CD1c-positive myeloid dendritic cell (primary cell): ENCODE data around the gene OR10A4.
A peak's percentile ranks its signal among the peaks of the same experiment; 100 is the strongest.
"Not testable (repeated sequence)": the region's sequence is repeated elsewhere in the genome, so short reads cannot be mapped to it uniquely, and the experiment has no call there.

Experiments used
- DNase-seq: peaks from one replicate; pipeline ENCODE4 v3.0.0-alpha.2; 2016; ENCODE audit errors: extremely low spot score

The OR10A4 gene

GRCh38 chr11:6898911-6899310, 22.5 kb downstream of the OR10A4 start:
- DNase-seq: no peak

- DNase-seq: no peak
These were observed 24.0 kb downstream of the OR10A4 start for GRCh38 chr11:6900327-6900999.

DNA sequence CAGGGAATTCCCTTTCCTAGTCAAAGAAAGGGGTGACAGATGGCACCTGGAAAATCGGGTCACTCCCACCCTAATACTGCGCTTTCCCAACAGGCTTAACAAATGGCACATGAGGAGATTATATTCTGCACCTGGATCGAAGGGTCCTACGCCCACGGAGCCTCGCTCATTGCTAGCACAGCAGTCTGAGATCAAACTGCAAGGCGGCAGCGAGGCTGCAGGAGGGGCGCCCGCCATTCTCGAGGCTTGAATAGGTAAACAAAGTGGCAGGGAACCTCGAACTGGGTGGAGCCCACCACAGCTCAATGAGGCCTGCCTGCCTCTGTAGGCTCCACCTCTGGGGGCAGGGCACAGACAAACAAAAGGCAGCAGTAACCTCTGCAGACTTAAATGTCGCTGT, 28.4 kb downstream of the OR10A4 start:
- not testable (repeated sequence) for DNase-seq

DNA sequence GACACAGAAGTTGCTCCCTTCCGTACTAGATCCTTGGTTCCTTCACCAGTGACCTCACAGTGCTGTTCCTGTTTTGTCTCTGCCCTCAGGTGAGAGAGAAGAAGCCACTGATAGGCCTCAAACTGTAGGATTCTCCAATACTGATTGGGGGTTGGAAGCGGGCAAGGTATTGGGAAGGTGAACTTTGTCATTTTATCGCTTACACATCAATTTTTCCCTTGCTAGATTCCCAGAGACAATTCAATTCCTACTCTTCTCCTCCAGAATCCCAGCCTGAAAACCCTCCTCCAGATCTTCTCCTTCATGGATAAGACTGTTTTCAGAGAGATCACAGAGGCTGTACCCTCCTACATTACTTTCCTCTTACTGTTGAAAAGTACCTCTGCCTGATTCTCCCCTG, 35.0 kb downstream of the OR10A4 start:
- no peak for DNase-seq

DNA sequence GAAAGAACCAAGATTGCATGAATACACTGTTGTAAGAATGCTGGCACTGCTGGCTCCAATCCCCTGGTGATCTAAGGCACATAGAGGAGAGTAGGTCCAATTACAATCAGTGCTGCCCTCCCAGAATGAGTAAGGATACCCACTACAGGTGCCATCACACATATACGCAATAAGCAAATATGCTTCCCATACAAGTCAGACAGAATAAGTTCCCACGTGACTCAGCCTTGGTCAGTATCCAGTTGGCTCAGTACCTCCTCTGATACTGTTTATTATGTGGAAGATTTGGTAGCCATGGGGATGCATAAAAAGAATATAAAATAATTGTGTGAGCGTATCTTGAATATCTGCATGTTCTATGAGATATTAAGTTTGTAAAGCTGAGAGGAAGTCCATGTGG, 35.5 kb downstream of the OR10A4 start:
- DNase-seq: no peak

GRCh38 chr11:6919698-6920097, 43.3 kb downstream of the OR10A4 start:
- no peak for DNase-seq

- no peak for DNase-seq
These were observed 44.3 kb downstream of the OR10A4 start, which contains the start of gene OR2D3 for GRCh38 chr11:6920702-6921101. Gene OR2D3 (plus strand): TSS chr11:6921002. CDS start chr11:6921002, 0 bp downstream.

- DNase-seq: no peak
These were observed 48.7 kb downstream of the OR10A4 start for GRCh38 chr11:6925007-6925577.

GRCh38 chr11:6925636-6926207, 49.3 kb downstream of the OR10A4 start:
- DNase-seq: no peak

DNA sequence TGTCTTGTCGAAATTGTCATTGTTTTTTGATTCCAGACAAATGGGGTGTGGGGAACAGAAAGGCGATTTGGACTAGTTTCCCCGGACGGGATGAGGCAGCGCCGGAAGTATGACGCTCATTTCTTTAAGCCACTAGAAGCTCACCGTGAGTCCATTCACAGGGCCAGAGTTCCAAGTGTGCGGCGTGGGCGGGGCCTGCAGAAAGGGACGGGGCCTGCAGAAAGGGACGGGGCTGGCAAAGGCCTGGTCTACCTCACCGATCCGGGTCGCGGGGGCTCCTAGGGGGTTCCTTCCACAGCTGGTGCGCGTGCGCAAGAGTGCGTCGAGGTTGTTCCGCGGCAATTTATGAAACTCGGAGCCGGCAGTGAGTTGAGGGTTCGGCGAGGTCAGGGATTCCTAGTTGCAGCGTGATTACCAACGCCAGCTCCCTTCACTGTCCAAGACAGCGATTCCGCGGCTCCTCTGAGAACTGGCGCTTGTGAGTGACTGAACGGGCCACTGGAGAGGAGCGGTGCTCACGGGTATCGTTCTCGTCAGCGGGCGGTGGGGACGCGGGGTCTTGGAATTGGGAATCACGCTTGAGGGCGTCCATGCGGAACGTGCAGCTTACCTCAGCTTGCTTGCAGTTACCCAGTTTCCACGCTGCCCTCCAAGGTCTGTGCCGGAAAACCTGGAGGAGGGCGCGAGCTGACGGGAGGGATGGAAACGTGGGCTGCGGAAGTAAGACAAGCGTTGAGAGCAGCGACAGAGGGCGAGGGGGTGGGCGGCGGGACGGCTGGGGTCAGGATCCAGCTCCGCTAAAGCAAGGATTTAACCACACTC, 50.0 kb downstream of the OR10A4 start, which contains the start of gene ZNF215:
Gene ZNF215, plus strand, starts transcription at position 219 of the 822 bp plus-strand sequence. CDS start 5,847 bp downstream, outside the sequence.
- DNase-seq: peak; percentile 77

GRCh38 chr11:6927030-6927617, 50.7 kb downstream of the OR10A4 start:
- peak; percentile 4 for DNase-seq
